ENCODE measurements around the gene SHISAL1.

The SHISAL1 gene

DNA sequence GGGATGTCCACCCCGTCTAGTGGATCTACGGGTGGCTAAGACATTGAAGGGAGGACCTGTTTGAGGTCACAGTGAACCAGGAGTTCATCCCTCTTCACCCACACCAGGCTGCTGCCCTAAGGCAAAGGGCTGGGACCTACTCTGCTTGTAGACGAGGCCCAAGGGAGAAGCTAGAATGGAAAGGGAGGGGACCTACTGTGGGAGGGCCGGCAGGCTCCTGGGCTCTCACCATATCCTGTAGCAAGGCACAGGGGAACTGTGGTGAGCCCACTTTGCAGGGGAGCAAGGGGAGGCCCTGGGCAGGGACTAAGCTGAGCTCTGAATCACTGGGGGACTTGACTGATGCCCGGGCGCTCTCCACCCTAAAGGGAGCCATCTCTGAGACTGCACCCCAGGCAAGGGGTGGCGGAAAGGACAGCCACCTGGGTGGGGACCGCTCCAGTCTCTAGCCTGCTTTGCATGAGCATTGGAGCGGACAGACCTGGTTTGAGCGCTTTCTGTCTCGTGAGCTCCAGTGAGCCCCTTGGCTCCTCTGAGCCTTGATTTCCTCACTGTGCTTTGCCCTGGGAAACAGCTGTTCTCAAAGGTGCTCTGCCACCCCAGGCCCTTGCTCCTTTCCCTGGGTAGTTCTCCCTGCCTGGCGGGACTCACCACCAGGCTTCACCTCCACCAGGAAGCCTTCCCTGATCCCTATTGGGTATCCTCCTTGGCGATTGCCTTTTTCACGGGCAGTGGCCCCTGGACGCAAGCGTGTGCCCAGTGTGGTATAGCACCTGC, 107.8 kb downstream of the SHISAL1 start:
- DNase-seq = no peak

GRCh38 chr22:44203203-44203602, 109.5 kb downstream of the SHISAL1 start:
- no peak for DNase-seq

DNA sequence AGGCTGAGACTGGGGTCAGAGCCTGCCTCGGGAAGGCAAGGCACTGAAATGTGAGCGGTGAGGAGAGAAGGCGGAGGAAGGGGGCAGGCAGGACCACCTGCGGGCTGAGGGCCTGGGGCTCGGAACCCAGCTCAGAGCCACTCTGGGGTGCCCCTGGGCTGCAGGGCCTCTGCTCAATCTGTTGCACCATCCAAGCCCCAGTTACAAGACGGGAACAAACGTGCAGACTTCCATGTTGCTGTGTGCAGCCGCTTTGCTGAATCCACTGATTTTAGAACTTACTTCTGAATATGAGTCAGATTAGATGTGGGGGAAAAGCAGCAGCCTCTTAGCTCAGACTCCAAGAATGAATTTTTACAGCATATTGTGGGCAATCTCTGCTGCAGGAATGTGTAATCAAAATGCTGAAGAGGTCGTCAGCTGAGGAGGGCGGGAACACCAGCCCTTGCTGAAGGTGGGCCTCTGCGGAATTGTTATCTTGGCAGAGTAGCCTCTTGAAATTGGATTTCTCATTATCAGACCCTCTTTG, 110.4 kb downstream of the SHISAL1 start:
- no peak for DNase-seq

DNA sequence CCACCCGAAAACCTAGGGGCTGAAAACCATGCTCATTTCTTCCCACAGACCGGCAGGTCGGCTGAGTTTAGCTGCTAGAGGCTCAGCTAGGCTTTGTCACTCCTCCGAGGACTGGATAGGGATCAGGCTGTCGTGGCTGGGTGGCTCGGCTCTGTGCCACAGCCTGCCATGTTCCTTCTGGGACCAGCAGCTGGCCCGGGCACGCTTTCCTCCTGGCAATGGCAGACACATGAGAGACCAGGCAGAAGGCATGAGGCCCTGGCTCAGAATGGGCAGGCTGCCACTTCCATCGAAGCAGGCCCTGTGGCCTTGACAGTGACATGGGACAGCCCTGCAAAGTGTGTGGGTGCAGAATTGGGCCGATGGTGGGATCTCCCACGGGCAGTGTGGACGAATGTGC, 111.1 kb downstream of the SHISAL1 start:
- DNase-seq = no peak

GRCh38 chr22:44200855-44201550, 111.7 kb downstream of the SHISAL1 start:
- no peak for DNase-seq

DNA sequence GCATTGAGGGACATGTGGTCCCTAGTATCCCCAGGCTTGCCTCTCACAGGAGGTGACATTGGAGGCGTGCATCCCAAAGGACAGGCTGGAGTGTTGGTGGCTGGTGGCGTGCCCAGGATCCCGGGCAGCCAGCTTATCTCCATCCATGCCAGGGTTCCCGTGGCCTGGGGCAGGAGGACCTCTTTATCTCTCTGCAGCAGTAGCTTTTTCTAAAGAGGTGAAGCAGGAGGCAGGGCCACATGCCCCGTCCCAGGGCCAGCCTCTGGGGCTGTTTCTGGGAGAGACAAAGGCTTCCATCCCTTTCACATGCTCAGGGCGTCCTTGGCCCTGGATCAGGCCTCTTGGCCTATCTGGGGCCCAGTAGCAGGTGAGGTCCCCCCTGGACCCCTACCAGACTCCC, 112.3 kb downstream of the SHISAL1 start:
- no peak for DNase-seq

GRCh38 chr22:44199866-44200265, 112.9 kb downstream of the SHISAL1 start:
- no peak for DNase-seq

GRCh38 chr22:44199164-44199563, 113.6 kb downstream of the SHISAL1 start:
- DNase-seq = no peak

GRCh38 chr22:44197271-44197670, 115.5 kb downstream of the SHISAL1 start:
- no peak for DNase-seq

GRCh38 chr22:44196731-44197131, 116.0 kb downstream of the SHISAL1 start:
- no peak for DNase-seq

GRCh38 chr22:44196241-44196640, 116.5 kb downstream of the SHISAL1 start:
- no peak for DNase-seq

- no peak for DNase-seq
These were observed 117.4 kb downstream of the SHISAL1 start for GRCh38 chr22:44195189-44195871.

DNA sequence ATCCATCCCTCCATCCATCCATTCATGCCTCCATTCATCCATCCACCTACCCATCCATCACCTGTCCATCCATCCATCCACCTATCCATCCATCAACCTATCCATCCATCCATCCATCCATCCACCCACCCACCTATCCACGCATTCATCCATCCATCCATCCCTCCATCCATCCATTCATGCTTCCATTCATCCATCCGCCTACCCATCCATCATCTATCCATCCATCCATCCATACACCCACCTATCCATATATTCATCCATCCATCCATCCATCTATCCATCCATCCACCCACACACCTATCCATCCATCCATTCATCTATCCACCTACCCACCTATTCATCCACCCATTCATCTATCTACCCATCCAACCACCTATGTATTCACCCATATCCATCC, 118.2 kb downstream of the SHISAL1 start:
- DNase-seq = no peak
